Activated CD4-positive, alpha-beta T cell treated with anti-CD3 and anti-CD28 coated beads, Interleukin-2, amount 50 U/mL, for 24 hours (primary cell): ENCODE data around the gene CRPPA.

Source experiments
- DNase-seq, 2 donors: peaks; one replicate each; pipeline ENCODE4 v3.0.0-alpha.2; 2020; ENCODE audit warnings: low read depth in 1 of 2, low spot score in 1 of 2

CRPPA gene

DNA sequence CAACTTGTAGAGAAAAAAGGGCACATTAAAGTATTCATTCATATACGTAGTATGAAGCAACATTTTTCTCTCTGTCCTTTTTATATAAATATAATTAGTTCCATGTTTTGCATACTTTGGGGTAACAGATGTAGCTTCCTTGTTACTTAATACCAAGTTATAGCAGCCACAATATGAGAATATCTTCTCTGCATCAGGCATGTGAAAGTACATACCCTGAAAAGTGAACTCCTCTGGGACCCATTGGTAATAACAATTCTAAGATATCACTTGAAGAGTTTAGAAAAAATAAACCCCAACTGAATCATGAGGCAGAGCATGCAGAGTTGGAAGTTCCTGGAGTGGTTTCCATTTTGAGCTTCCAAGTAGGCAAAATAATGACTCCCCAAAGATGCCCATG lies 2.4 kb upstream of the CRPPA start:
- no peak for DNase-seq

DNA sequence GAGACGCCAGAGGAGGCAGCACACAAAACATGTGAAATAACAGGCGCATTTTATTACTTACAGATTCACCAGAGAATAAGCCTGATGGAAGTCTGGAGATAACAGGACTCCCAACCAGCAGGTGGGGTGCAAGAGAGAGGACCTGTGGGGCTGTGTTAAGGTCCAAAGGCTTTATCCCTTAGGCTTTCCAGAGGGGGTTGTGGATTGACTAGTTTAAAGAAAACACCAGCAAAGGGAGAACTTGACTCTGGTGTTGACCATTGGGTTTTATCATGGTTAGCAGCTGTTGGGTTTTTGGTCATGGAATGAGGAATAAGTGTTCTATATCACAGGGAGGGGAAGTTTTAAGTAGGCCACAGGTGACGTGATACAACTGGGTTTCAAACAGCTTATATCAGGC lies 1.6 kb upstream of the CRPPA start:
- DNase-seq, result no peak

DNA sequence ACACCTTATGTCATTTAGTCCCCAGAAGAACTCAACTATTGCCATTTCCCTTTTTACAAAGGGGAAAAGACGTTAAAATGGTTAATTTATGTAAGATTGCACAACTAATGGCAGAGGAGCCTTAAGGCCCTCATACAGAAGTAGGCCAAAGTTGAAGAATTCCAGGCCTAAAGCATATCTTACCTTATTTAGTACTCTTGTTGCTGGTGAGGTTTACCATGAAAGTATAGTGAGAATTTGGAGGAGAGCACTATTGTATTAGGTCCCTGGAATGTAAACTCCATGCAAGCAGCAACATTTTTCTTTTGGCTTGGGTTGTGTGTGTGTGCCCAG lies 731 bp upstream of the CRPPA start:
- DNase-seq, result no peak

DNA sequence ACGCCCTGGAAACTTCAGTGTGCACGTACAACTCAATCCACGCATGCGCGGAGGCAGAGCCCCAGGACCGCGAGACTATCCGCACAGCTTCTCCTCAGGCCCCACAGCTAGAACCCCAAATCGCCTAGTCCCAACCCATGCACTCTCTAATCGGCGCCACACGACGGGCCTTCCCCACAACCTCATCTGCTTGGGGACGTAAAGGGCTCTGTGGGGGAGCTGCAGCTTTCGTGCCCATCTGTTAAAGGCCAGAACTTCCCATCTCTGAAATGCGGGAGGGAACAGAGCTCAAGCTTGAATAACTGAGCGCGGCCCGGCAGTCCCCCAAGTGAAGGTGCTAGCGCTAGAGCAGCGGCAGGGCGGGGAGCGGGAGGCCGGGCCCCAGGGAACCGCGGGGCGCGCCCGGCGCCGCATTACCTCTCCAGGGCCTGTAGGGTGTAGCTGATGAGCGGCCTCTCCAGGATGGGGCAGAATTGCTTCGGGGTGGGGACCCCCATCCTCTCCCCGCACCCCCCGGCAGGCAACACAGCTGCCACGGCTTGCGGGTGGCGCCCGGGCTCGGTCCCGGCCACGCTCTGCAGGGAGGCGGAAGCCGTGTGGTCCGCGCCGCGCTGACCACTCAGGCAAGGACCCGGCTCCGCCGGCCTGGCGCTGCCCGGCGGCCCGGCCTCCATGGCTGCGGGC lies 547 bp downstream of the CRPPA start:
- peak; percentile 38 to 85 for DNase-seq

DNA sequence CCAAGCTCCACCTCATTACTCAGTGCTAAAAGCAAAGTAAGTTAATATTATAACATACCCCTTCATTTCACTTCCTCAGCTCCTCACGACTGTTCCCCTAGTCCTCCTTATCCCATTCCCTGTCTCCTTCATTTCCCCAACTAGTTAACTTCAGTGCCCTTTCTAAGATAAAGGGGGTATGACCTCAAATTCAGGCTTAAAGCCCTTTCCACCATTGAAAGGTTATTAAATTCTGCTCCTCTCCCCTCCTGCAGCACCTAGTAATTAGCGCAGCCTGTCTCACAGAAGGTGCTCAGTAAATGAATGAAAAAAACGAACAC lies 1.0 kb downstream of the CRPPA start:
- DNase-seq, result no peak

DNA sequence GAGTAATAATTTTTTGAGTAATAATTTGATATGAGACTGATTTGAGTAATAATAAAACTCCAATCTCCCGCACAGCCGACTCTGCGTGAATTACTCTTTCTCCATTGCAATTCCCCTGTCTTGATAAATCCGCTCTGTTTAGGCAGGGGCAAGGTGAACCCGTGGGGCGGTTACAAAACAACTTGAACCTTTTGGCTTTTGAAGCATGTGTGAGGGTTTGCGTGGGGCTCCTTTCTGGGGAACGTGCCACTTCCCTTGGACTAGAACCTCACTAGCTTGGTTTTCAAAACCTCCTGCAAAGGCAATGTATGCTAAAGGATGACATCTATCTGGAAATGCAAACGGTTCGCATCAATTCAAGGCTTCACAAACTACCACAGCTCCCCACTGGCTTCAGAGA lies 1.5 kb downstream of the CRPPA start:
- no peak for DNase-seq

DNA sequence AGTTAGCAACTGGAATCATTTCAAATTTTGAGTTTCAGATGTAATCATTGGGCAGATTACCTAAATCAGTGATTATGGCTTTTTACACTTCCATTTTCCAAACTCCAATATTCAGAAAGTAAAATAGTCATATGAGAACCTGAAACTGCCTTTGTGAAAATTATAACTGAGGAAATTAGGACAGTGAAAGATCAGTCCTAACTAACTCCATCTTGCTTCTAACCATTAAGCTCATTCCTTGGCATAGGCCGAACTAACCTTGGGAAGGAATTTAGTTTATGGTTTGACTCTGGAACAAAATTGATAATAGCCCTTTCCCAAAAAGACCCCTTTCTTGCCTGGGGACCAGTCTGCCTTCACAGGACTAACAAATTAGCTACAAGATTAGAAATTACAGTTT lies 2.2 kb downstream of the CRPPA start:
- DNase-seq, result no peak

DNA sequence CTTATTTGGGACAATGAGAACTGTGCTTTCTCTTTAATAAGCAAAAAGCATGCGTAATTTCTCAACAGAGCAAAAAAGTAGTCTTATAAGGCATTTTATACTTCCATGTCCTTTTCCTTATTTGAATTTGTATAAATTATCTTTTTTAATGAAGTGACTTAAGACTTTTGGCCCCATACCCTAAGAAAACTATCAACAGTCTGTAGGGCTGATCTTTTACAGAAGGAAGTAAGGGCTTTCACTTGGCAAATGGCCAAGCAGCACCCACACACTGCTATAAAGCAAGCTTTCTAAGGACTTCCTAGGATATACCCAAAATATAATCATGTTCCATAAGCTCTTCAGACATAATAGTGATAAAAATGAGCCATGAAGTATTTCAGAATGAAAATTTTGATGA lies 3.4 kb downstream of the CRPPA start:
- no peak for DNase-seq

DNA sequence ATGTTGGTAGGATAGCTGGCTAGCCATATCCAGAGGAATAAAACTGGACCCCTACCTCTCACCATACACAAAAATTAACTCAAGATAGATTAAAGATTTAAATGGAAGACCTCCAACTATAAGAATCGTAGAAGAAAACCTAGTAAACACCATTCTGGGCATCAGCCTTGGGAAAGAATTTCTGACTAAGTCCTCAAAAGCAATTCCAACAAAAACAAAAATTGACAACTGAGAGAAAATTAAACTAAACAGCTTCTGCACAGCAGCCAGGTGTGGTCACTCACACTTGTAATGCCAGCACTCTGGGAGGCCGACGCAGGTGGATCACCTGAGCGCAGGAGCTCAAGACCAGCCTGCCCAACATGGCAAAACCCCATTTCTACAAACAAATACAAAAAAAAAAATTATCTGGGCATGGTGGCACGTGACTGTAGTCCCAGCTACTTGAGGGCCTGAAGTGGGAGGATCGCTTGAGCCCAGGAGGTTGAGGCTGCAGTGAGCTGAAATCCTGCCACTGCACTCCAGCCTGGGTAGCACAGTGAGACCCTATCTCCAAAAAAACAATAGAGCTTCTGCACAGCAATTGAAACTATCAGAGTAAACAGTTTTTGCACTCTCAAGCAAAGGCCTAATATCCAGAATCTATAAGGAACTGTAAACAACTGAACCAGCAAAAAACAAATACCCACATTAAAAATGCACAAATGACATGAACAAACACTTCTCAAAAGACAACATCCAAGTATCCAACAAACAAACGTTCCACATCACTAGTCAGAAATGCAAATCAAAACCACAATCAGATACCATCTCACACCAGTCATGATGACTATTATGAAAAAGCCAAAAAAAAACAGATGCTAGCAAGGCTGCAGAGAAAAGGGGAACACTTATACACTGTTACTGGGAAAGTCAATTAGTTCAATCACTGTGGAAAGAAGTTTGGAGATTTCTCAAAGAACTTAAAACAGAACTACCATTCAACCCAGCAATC lies 4.8 kb downstream of the CRPPA start:
- no peak for DNase-seq

DNA sequence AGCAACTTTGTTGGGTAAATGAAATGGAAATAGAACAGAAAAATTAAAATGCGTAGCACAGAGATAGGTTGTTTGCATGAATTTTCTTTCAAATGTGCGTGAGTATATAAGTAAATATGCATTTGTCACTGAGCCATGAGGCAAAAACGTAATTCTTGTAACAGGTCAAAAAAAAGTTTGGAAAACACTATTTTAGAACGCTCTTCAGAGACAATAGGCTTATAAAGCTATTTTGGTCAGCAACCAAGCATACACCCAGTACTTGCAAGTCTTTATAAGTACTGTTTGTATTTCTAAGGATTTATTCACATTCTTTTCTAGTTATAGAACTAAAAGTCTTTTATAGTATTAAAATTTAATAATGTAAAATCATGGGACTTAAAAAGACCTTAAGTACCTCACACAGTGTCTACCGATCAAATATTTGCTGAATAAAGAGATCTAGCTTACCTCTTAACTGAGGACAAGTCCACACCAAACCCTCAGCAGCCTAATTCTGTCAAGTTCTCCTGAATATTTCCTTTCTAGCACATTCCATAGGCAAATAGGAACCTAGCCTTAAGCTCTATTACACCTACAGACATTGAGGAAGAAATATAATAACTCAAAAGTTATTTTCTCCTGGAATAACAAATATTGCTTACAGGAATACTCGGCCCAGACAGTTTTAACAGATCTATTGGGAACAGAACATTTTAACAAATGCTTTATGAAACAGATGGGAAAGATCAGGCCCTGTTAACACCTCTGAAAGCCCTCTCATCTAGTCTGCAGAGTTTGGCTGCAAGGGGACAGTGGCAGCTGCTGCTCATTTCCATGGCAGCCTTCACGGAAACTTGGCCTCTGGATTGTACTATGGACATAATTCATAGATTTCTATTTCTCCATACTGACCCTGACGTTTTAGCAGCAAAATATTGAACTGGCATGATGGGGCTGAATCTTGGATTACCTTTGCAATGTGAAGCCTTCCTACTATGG lies 8.8 kb downstream of the CRPPA start:
- DNase-seq, result no peak

DNA sequence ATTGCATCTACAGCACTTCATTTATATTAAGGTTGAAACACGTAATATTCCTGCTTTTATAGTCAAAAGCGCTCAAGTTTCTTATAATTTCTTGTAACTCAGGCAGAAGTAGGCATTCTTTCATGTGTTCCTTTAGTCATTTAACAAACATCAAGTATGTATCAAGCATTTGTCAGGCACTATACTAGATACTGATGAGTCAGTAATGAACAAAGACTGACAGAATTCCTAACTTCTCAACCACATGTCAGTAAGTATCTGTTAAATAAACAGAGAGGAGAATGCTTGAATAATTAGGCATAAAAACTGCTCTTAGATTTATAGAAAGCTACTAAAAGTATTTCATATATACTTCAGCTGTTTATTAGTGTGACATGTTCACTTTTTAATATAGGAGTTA lies 9.9 kb downstream of the CRPPA start:
- no peak for DNase-seq

DNA sequence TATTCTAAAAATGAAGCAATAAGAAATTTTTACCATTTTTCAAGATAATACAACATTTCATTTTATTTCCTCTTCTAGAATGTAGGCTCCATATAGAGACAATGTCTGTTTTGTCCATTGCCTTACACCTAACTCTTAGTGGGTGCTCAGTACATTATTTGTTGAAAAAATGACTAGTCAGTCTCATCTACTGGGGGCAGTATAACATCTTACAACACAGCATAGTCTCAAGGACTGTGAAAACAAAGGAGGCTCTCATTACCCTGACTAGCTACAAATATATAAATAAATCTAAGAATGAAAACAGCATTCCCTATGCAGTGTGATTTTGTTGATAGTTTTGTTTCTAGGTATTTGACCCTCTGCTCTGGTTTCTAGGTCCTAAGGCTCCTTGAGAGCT lies 11.6 kb downstream of the CRPPA start:
- DNase-seq, result no peak

DNA sequence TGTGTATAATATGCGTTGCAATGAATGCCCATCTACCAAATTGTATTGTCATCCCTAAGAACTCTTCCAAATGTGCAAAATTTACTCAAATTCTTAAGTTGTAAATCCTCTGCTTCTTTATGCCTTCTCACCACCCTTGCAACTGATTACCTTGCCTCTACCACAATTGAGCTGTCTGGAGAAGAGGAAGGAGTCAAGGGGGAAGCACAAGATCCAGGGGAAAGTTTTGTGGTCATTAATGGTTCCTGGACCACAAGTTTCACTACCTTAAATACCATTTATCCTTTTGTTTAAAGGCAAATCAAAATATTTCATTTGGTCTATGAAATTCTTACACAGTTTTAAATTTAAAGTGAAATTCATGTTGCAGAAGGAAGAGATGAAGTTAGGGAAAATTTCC lies 16.7 kb downstream of the CRPPA start:
- DNase-seq, result no peak

DNA sequence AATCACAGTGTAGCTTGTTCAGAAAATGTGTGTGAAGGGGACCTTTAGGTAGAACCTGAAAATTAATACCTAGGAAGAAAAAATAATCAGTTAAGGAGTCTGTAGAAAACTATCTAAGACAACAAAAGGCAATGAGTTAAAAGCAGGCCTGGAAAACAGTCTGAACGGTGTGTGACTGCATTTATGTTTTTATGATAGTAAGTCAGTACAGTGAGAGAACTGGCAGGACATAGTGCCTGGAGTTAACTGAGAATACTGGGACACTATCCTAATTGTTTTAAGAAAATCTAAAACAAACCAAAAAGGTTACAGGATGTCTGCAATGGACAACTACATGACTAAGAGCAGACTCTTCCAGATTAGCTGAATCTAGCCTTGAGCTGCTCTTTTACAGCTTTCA lies 17.9 kb downstream of the CRPPA start:
- no peak for DNase-seq

DNA sequence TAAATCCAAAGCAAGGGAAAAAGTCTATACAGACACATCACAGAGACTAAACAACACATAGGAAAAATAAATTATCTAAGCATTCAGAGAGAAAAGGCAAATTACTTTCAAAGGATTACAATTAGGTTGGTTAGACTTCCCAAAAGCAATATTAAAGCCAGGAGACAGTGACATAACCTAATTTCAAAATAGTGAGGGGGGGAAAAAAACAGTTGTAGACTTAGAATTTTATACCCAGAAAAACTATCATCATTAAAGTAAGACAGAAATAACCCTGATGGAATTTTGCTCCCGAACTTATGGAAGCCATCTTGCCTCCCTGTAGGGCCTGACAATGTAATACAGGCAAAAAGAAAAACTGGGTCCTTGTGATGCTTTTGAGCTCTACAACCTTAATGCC lies 18.4 kb downstream of the CRPPA start:
- DNase-seq, result no peak

DNA sequence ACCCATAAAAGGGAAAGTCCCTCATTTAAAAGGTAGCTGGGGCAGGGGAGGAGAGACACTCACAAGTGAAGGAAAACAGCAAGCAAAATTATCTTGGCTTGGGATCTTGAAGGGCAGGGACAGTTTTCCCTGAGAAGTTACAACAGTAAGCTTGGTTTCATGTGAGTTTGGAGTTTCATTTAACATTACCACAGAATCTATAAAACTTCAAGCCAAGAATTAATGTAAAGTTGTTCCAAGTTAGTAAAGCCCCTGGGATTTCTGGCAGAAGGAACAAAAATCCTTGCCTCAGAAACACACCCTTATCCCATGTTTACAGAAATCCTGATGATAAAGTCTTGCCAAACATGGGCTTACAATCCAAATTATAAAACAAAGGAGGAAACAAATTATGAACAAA lies 19.2 kb downstream of the CRPPA start:
- DNase-seq, result no peak

DNA sequence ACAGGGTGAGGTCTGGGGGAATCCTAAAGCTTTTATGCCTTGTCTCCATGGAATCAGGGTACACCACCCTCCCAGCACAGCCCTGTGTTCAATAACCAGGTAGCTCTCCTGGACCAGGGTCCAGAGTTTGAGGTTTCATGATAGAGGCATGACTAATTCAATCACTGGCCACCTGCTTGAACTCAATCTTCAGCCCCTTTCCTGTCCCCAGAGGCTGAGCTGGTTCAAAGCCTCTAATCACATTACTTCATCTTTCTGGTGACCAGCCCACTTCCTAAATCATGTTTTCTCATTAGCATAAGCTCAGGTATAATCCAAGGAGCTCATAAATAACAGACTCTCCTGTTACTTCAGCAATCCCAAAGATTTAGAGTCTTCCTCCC lies 20.5 kb downstream of the CRPPA start:
- DNase-seq, result no peak

DNA sequence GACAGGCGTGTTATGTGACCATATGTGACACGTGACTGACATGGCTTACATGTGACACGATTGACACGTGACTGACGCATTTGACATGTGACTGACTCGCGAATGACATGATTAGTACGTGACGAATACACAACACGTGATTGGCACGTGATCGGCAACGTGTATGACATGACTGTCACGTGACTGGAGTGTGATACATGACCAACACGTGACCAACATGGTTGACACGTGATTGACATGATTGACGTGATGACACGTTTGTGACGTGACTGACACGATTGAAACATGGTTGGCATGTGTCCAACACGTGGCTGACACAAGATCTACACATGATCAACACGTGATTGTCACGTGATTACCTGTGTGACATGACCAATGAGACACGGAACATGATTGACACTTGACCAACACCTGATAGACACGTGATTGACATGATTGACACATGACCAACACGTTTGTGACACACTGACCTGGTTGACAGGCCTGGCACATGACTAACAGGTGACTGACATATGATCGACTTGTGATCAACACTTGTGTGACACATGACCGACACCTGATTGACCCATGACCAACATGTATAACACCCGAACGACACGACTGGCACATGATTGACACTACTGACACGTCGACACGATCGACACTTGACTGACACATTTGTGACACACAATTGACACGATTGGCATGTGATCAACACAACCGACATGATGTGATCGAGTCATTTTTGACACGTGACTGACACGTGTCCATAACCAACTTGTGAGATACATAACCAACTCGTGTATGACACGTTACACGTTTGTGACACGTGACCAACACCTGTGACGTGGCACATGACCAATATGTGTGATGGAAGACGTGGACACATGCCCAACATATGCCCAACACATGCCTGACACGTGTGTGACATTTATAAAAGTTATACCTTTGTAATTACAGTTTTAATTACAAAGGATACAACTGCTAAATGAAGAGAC lies 21.1 kb downstream of the CRPPA start:
- DNase-seq, result no peak

DNA sequence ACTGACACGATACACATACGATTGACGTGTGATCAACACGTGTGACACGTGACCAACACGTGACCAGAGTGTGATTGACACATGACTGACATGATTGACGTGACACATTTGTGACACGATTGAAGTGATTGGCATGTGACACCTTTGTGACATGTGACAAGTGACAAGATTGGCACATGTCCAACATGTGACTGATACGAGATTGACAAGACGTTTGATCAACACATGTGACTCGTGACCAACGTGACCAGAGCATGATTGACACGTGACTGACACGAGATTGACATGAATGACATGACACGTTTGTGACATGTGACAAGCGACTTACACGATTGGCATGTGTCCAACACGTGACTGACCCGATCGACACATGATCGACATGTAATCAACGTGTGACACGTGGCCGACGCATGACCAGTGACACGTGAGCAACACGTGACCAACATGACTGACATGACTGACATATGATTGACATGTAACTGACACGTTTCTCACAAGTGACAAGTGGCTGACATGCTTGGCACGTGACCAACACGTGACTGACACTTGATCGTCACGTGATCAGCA lies 22.0 kb downstream of the CRPPA start:
- no peak for DNase-seq
